Mesenchymal stem cell (in vitro differentiated cells and primary cell): ENCODE measurements around the gene HOXB1.
A peak's percentile ranks its signal among the peaks of the same experiment; 100 is the strongest.

Experiments used
- DNase-seq: peaks from one replicate; pipeline ENCODE4 v3.0.0-alpha.2; 2013
- H2AFZ ChIP-seq: one replicate; pipeline ENCODE4 v1.6.1; 2013; ENCODE audit warnings: low read depth, mild to moderate bottlenecking, control low read depth, inconsistent platforms, low read length, moderate library complexity
- H2AK5ac ChIP-seq: 2 replicates; pipeline ENCODE4 v1.6.1; 2013; ENCODE audit warnings: low read length, moderate library complexity, mild to moderate bottlenecking, inconsistent platforms; ENCODE audit not compliant: severe bottlenecking
- H2BK120ac ChIP-seq: one replicate; pipeline ENCODE4 v1.6.1; 2013; ENCODE audit warnings: low read depth, mild to moderate bottlenecking, inconsistent platforms, low read length, moderate library complexity
- H2BK12ac ChIP-seq, 2 experiments: one replicate each; pipeline ENCODE4 v1.6.1; 2013; ENCODE audit warnings: inconsistent platforms in 2 of 2, low read length in 2 of 2, mild to moderate bottlenecking in 2 of 2, moderate library complexity in 2 of 2, control low read depth in 1 of 2
- H2BK15ac ChIP-seq: one replicate; pipeline ENCODE4 v1.6.1; 2013; ENCODE audit warnings: mild to moderate bottlenecking, low read depth, inconsistent platforms; ENCODE audit not compliant: poor library complexity, severe bottlenecking
- H2BK5ac ChIP-seq: 2 replicates; pipeline ENCODE4 v1.6.1; 2013; ENCODE audit warnings: low read depth, mild to moderate bottlenecking, low read length, control low read depth, inconsistent platforms; ENCODE audit not compliant: poor library complexity, severe bottlenecking
- H3K14ac ChIP-seq, 2 experiments: one replicate each; pipeline ENCODE4 v1.6.1; 2013; ENCODE audit warnings: inconsistent platforms in 2 of 2, low read length in 2 of 2, control low read depth in 1 of 2, mild to moderate bottlenecking in 1 of 2, moderate library complexity in 1 of 2
- H3K18ac ChIP-seq, 2 experiments: one replicate each; pipeline ENCODE4 v1.6.1; 2013; ENCODE audit warnings: inconsistent platforms in 2 of 2, low read length in 2 of 2, control low read depth in 1 of 2, low read depth in 1 of 2, mild to moderate bottlenecking in 1 of 2
- H3K23ac ChIP-seq, 2 experiments: one replicate each; pipeline ENCODE4 v1.6.1; 2013; ENCODE audit warnings: inconsistent platforms in 2 of 2, low read length in 2 of 2, mild to moderate bottlenecking in 2 of 2, moderate library complexity in 2 of 2, control low read depth in 1 of 2
- H3K27ac ChIP-seq: 2 replicates; pipeline ENCODE4 v1.5.1; 2013; ENCODE audit warnings: mild to moderate bottlenecking, moderate library complexity, low read length, control low read depth, inconsistent platforms; ENCODE audit not compliant: poor library complexity, severe bottlenecking
- H3K27me3 ChIP-seq, 2 experiments: 2 replicates each; pipeline versions ENCODE4 v1.6.1 to v1.7.0; 2013; ENCODE audit warnings: low read length in 2 of 2, mild to moderate bottlenecking in 2 of 2, moderate library complexity in 2 of 2, control low read depth in 1 of 2, inconsistent platforms in 1 of 2; ENCODE audit not compliant: control insufficient read depth in 1 of 2, insufficient read depth in 1 of 2
- H3K36me3 ChIP-seq, 2 experiments: 2 replicates each; pipeline versions ENCODE4 v1.6.1 to v1.7.0; 2013; ENCODE audit warnings: low read length in 2 of 2, control low read depth in 1 of 2, inconsistent platforms in 1 of 2, low read depth in 1 of 2, mild to moderate bottlenecking in 1 of 2; ENCODE audit not compliant: insufficient read depth in 2 of 2, control insufficient read depth in 1 of 2
- H3K4ac ChIP-seq, 2 experiments: one replicate each; pipeline ENCODE4 v1.6.1; 2013; ENCODE audit warnings: inconsistent platforms in 2 of 2, low read length in 2 of 2, mild to moderate bottlenecking in 2 of 2, moderate library complexity in 2 of 2, control low read depth in 1 of 2, low read depth in 1 of 2
- H3K4me1 ChIP-seq: 2 replicates; pipeline ENCODE4 v1.6.1; 2013; ENCODE audit warnings: low read depth, low read length, control low read depth; ENCODE audit not compliant: control insufficient read depth, insufficient read depth
- H3K4me2 ChIP-seq: 2 replicates; pipeline ENCODE4 v1.6.1; 2013; ENCODE audit warnings: low read length, mild to moderate bottlenecking, inconsistent platforms; ENCODE audit not compliant: poor library complexity, severe bottlenecking
- H3K4me3 ChIP-seq, 2 experiments: 2 replicates each; pipeline versions ENCODE4 v1.5.1 to v1.7.0; 2013; ENCODE audit warnings: low read length in 2 of 2, mild to moderate bottlenecking in 2 of 2, control low read depth in 1 of 2, low read depth in 1 of 2; ENCODE audit not compliant: insufficient read depth in 1 of 2
- H3K79me1 ChIP-seq: replicated peaks from 2 replicates; pipeline ENCODE4 v1.6.1; 2013; ENCODE audit warnings: mild to moderate bottlenecking, control low read depth, low read length, inconsistent platforms; ENCODE audit not compliant: poor library complexity, severe bottlenecking
- H3K9ac ChIP-seq: 2 replicates; pipeline ENCODE4 v1.7.0; 2013; ENCODE audit warnings: mild to moderate bottlenecking, low read length, moderate library complexity
- H3K9me3 ChIP-seq: 2 replicates; pipeline ENCODE4 v1.7.0; 2013; ENCODE audit warnings: mild to moderate bottlenecking, low read length; ENCODE audit not compliant: control insufficient read depth
- H4K8ac ChIP-seq: one replicate; pipeline ENCODE4 v1.6.1; 2013; ENCODE audit warnings: inconsistent platforms, mild to moderate bottlenecking, low read length, moderate library complexity
- H4K91ac ChIP-seq: one replicate; pipeline ENCODE4 v1.6.1; 2013; ENCODE audit warnings: mild to moderate bottlenecking, low read length, inconsistent platforms
- WGBS: methylation state at CpG from one replicate; pipeline ENCODE4 v1.1.7; 2013; ENCODE audit warnings: mixed read lengths; 5-methylcytosine and 5-hydroxymethylcytosine counted together

The HOXB1 gene

DNA sequence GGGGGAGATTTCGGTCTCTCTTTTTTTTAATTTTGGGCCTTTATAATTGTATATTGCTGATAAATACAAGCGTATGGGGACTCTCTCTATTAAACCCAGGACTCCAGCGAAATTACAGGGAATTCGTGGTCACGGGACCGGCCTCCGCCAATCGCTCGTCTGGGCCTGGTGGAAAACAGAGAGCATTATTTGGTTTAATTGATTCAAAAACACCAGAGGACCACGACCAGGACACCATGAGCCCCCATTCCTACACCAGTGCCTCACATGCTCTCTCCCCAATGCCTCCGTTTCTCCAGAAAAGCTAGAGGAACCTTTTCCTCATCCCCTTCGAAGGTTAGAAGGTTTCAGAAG lies 14.2 kb upstream of the HOXB1 start, which contains the start of gene HOXB2:
TSS of gene HOXB2 (minus strand) at position 88 of the 354 bp plus-strand sequence. CDS start 198 bp downstream, outside the sequence.
- H3K9me3 ChIP-seq, result no peaks in the 10 kb centered on the region
- H4K8ac ChIP-seq, result peak within 1 kb of the TSS; percentile 13
- peak within 1 kb of the TSS; percentile 22 to 97 for H2BK12ac ChIP-seq
- H3K36me3 ChIP-seq, result peaks cover 19 to 29% of the 10 kb centered on the region in 2 experiments
- peak within 1 kb of the TSS; percentile 73 to 97 for H3K4me3 ChIP-seq
- peak within 1 kb of the TSS; percentile 89 for H2BK120ac ChIP-seq
- H3K9ac ChIP-seq, result peak within 1 kb of the TSS; percentile 100
- peak within 1 kb of the TSS; percentile 93 for H2AK5ac ChIP-seq
- peak within 1 kb of the TSS; percentile 97 for H2BK5ac ChIP-seq
- H2BK15ac ChIP-seq, result no peak within 1 kb of the TSS
- H4K91ac ChIP-seq, result peak within 1 kb of the TSS; percentile 65
- H3K4me2 ChIP-seq, result peak within 1 kb of the TSS; percentile 9
- no peaks in the 10 kb centered on the region for H3K79me1 ChIP-seq
- peak within 1 kb of the TSS in 1 of 2 experiments; percentile 96 for H3K23ac ChIP-seq
- H3K4me1 ChIP-seq, result peaks cover 18% of the 10 kb centered on the region
- peak within 1 kb of the TSS; percentile 38 to 68 for H3K14ac ChIP-seq
- DNase-seq, result peak; percentile 87
- H3K27me3 ChIP-seq, result no peaks in the 10 kb centered on the region
- peak within 1 kb of the TSS; percentile 96 to 97 for H3K18ac ChIP-seq
- WGBS, result 4% methylated on average over 9 of the region's 12 CpGs
- H3K27ac ChIP-seq, result peak within 1 kb of the TSS; percentile 99
- H3K4ac ChIP-seq, result peak within 1 kb of the TSS; percentile 90 to 97
- H2AFZ ChIP-seq, result no peak within 1 kb of the TSS

- Histone ChIP-seq H3K14ac (no peak overlapping the region), H2BK120ac (peak overlapping the region; percentile 89), H2AK5ac (peak overlapping the region; percentile 93), H3K4me1 (peaks cover 18% of the 10 kb centered on the region), H3K27ac (peak overlapping the region; percentile 99), H3K4me3 (peak overlapping the region; percentile 64 to 97), H3K4ac (peak overlapping the region; percentile 89 to 90), H3K9ac (peak overlapping the region; percentile 100), H3K18ac (peak overlapping the region; percentile 96 to 97), H2BK5ac (peak overlapping the region; percentile 97), H2BK12ac (no peak overlapping the region), H2AFZ (no peak overlapping the region), H3K23ac (no peak overlapping the region), H3K4me2 (peak overlapping the region; percentile 5), H3K36me3 (peaks cover 17 to 24% of the 10 kb centered on the region in 2 experiments), H4K91ac (peak overlapping the region; percentile 65), H3K27me3 (no peaks in the 10 kb centered on the region), H2BK15ac (no peak overlapping the region), H3K79me1 (no peaks in the 10 kb centered on the region), H4K8ac (peak overlapping the region; percentile 13), H3K9me3 (no peaks in the 10 kb centered on the region)
- DNase-seq, result peak; percentile 90
- WGBS, result 2% methylated on average over 24 of the region's 38 CpGs
Observed at GRCh38 chr17:48544349-48545021, 13.7 kb upstream of the HOXB1 start.

DNA sequence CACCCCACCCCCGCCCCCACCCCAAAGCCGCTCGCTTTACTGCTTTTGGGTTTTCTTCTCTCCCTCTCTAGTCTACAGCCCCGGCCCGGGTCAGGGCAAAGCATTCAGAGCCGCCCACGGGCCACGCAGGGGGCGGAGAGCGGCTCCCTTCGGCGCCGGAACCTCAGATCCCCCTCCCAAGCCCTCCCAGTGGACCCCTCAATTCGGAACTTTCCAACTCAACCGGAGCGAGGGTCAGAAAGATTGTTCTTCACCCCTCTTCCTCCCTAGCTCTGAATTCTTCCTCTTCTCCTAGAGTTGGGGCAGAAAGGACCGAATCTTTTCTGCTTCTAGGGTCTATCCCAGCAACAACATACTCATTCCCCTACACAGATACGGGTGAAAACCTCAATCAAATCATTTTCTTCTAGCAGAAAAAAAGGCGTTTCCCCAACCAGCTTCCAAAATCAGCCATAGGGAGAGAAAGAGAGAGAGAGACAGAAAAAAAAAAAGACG lies 13.1 kb upstream of the HOXB1 start:
- no peak overlapping the region for H2BK15ac ChIP-seq
- peak; percentile 67 for DNase-seq
- peak overlapping the region; percentile 97 for H2BK5ac ChIP-seq
- peaks cover 17 to 18% of the 10 kb centered on the region in 2 experiments for H3K36me3 ChIP-seq
- H3K4me1 ChIP-seq, result peaks cover 18% of the 10 kb centered on the region
- peak overlapping the region; percentile 93 for H2AK5ac ChIP-seq
- H3K14ac ChIP-seq, result peak overlapping the region; percentile 32 to 38
- no peaks in the 10 kb centered on the region for H3K9me3 ChIP-seq
- peak overlapping the region; percentile 73 to 97 for H3K4me3 ChIP-seq
- H3K27me3 ChIP-seq, result no peaks in the 10 kb centered on the region
- peak overlapping the region; percentile 89 for H2BK120ac ChIP-seq
- WGBS, result 0% methylated on average over 19 of the region's 20 CpGs
- H3K4me2 ChIP-seq, result no peak overlapping the region
- H4K91ac ChIP-seq, result peak overlapping the region; percentile 43
- peak overlapping the region in 1 of 2 experiments; percentile 96 for H3K23ac ChIP-seq
- H2BK12ac ChIP-seq, result peak overlapping the region in 1 of 2 experiments; percentile 39
- no peaks in the 10 kb centered on the region for H3K79me1 ChIP-seq
- no peak overlapping the region for H2AFZ ChIP-seq
- peak overlapping the region; percentile 99 for H3K27ac ChIP-seq
- peak overlapping the region; percentile 89 to 90 for H3K4ac ChIP-seq
- H3K9ac ChIP-seq, result peak overlapping the region; percentile 100
- peak overlapping the region; percentile 96 to 97 for H3K18ac ChIP-seq
- peak overlapping the region; percentile 13 for H4K8ac ChIP-seq
